Left cardiac atrium (tissue), 4 donors: ENCODE results near the gene PTK6. TPM values are rescaled to one million over a fixed set of nuclear protein-coding genes. Genes with fewer than 3 reads are reported as not detected.

Source experiments
- ATAC-seq, 2 donors: fragments of 200-7000 bp; cut with Tn5 transposase; one replicate each; pipeline ENCODE4 v1.9.1; 2020; ENCODE audit warnings: mild to moderate bottlenecking in 2 of 2, moderate library complexity in 2 of 2
- DNase-seq: peaks from one replicate; pipeline ENCODE4 v3.0.0-alpha.2; 2020
- intact Hi-C, 2 donors: fragments of 100-400 bp; cut with DNase I; formaldehyde crosslinking; loops; one replicate each; pipeline versions ENCODE4 v1.14.1 to v1.15.1; 2022 to 2023
- total RNA-seq, 2 donors: library from RNA; stranded (reverse); fragmentation: NEBNext Ultra II Directional; extraction: Animal tissue kit (Norgen Biotek cat#: 25700); gene quantifications; one replicate each; pipeline ENCODE4 v1.2.1, GENCODE V29; 2021
- donor health status: DM: no; HTN: yes; CAD: no.
- donor health status: DM: no; HTN: yes; CAD: no; lungs with severe emphysema.
- donor health status: DM: yes; HTN: yes; CAD: no.
- donor health status: Dilated cardiomyopathy.

The PTK6 gene
- total RNA-seq, 2 donors from 2014 or later, result 0.29 TPM; not detected in 1

GRCh38 chr20:63536241-63536977 is 767 bp downstream of the PTK6 start:
- intact Hi-C loops, result loop anchor here (5.0 to 10.0 kb wide), 4 partner anchors 76 to 441 kb away; partner anchors contain the start of gene SAMD10 (in 1 of the 2)
- peak; percentile 24 for DNase-seq

GRCh38 chr20:63534831-63535651 is 2.1 kb downstream of the PTK6 start:
- intact Hi-C loops, result loop anchor here (5.0 to 10.0 kb wide), 4 partner anchors 77 to 442 kb away; partner anchors contain the start of gene SAMD10 (in 1 of the 2)
- ATAC-seq (no peak), DNase-seq (peak; percentile 25)

More at GRCh38 chr20:63536241-63536977, 767 bp downstream of the PTK6 start:
- no peak for ATAC-seq

- no peak for DNase-seq
- intact Hi-C loops, result loop anchor here in 1 of 2 donors (10.0 kb wide), 1 partner anchor 340 kb away; no protein-coding TSS in a partner anchor
- ATAC-seq, result no peak
Observed at GRCh38 chr20:63534427-63534830, 2.7 kb downstream of the PTK6 start.

GRCh38 chr20:63533871-63534393 is 3.2 kb downstream of the PTK6 start:
- ATAC-seq, result no peak
- DNase-seq, result peak; percentile 22
- intact Hi-C loops, result loop anchor here in 1 of 2 donors (10.0 kb wide), 1 partner anchor 341 kb away; no protein-coding TSS in a partner anchor

GRCh38 chr20:63533388-63533787 is 3.8 kb downstream of the PTK6 start:
- DNase-seq, result no peak
- no peak for ATAC-seq
- intact Hi-C loops, result loop anchor here in 1 of 2 donors (10.0 kb wide), 1 partner anchor 341 kb away; no protein-coding TSS in a partner anchor

- ATAC-seq, result no peak
- DNase-seq, result peak; percentile 20
- intact Hi-C loops, result loop anchor here in 1 of 2 donors (10.0 kb wide), 1 partner anchor 342 kb away; no protein-coding TSS in a partner anchor
Observed at GRCh38 chr20:63532449-63532971, 4.7 kb downstream of the PTK6 start.

- DNase-seq (no peak), ATAC-seq (no peak)
- intact Hi-C loops, result loop anchor here in 1 of 2 donors (10.0 kb wide), 1 partner anchor 343 kb away; no protein-coding TSS in a partner anchor
Observed at GRCh38 chr20:63531686-63532448, 5.3 kb downstream of the PTK6 start.

GRCh38 chr20:63530788-63531160 is 6.4 kb downstream of the PTK6 start:
- ATAC-seq, result no peak
- DNase-seq, result peak; percentile 15
- intact Hi-C loops, result loop anchor here in 1 of 2 donors (10.0 kb wide), 1 partner anchor 344 kb away; no protein-coding TSS in a partner anchor

GRCh38 chr20:63529861-63530787 is 7.1 kb downstream of the PTK6 start:
- intact Hi-C loops, result loop anchor here in 1 of 2 donors (10.0 kb wide), 1 partner anchor 345 kb away; no protein-coding TSS in a partner anchor
- DNase-seq (peak; percentile 21), ATAC-seq (no peak)

GRCh38 chr20:63529180-63529860 is 7.9 kb downstream of the PTK6 start:
- no peak for ATAC-seq
- intact Hi-C loops, result no loop called here
- DNase-seq, result peak; percentile 17

GRCh38 chr20:63527184-63527583 is 10.0 kb downstream of the PTK6 start:
- DNase-seq, result no peak
- no peak for ATAC-seq
- intact Hi-C loops, result no loop called here

- intact Hi-C loops, result no loop called here
- DNase-seq, result no peak
- ATAC-seq, result no peak
Observed at GRCh38 chr20:63525971-63526370, 11.2 kb downstream of the PTK6 start.

- DNase-seq, result no peak
- intact Hi-C loops, result no loop called here
- ATAC-seq, result no peak
Observed at GRCh38 chr20:63525185-63525584, 12.0 kb downstream of the PTK6 start.

- intact Hi-C loops, result no loop called here
- DNase-seq, result peak; percentile 30
Observed at GRCh38 chr20:63522981-63523611, 14.1 kb downstream of the PTK6 start.

GRCh38 chr20:63522091-63522868 is 14.9 kb downstream of the PTK6 start:
- DNase-seq (peak; percentile 23), ATAC-seq (no peak)
- intact Hi-C loops, result no loop called here

More at GRCh38 chr20:63522981-63523611, 14.1 kb downstream of the PTK6 start:
- ATAC-seq, result no peak
